ENCODE data around the gene FLYWCH2.
"Not testable (repeated sequence)": the region's sequence is repeated elsewhere in the genome, so short reads cannot be mapped to it uniquely, and the experiment has no call there.

DNA sequence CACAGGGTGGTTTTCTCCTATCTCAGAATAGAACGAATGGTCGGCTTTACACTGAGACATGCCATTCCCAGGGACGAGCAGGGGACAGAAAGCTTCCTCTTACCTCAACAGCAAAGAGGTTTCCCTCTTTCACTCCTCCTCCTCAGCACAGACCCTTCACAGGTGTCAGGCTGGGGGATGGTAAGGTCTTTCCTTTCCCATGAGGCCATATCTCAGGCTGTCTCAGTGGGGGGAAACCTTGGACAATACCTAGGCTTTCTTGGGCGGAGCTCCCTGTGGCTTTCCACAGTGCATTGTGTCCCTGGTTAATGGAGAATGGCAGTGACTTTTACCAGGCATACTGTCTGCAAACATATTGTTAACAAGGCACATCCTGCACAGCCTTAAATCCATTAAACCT is 45.1 kb downstream of the FLYWCH2 start:
- TF ChIP-seq ZNF266 (tag by site-specific recombination; IDR thresholded peaks at IDR 0.05; ENCODE audit: low read depth); YY1 (tag by site-specific recombination; IDR thresholded peaks at IDR 0.05); ZBTB44 (tag by site-specific recombination; IDR thresholded peaks at IDR 0.05); CTCF (tag by site-specific recombination; IDR thresholded peaks at IDR 0.05); ZNF501 (tag by site-specific recombination; IDR thresholded peaks at IDR 0.05); ZNF48 (tag by site-specific recombination; IDR thresholded peaks at IDR 0.05); ZNF394 (tag by site-specific recombination; IDR thresholded peaks at IDR 0.05; ENCODE audit: borderline replicate concordance); ZNF677 (tag by site-specific recombination; IDR thresholded peaks at IDR 0.05); ZBTB7A (tag by site-specific recombination; IDR thresholded peaks at IDR 0.05; ENCODE audit: low read depth); ZNF280C (tag by site-specific recombination; IDR thresholded peaks at IDR 0.05): not testable (repeated sequence)
- TF ChIP-seq, protein P1, sequence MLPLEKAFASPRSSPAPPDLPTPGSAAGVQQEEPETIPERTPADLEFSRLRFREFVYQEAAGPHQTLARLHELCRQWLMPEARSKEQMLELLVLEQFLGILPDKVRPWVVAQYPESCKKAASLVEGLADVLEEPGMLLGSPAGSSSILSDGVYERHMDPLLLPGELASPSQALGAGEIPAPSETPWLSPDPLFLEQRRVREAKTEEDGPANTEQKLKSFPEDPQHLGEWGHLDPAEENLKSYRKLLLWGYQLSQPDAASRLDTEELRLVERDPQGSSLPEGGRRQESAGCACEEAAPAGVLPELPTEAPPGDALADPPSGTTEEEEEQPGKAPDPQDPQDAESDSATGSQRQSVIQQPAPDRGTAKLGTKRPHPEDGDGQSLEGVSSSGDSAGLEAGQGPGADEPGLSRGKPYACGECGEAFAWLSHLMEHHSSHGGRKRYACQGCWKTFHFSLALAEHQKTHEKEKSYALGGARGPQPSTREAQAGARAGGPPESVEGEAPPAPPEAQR (tag by site-specific recombination; IDR thresholded peaks at IDR 0.05): not testable (repeated sequence)
- TF ChIP-seq, protein P2, sequence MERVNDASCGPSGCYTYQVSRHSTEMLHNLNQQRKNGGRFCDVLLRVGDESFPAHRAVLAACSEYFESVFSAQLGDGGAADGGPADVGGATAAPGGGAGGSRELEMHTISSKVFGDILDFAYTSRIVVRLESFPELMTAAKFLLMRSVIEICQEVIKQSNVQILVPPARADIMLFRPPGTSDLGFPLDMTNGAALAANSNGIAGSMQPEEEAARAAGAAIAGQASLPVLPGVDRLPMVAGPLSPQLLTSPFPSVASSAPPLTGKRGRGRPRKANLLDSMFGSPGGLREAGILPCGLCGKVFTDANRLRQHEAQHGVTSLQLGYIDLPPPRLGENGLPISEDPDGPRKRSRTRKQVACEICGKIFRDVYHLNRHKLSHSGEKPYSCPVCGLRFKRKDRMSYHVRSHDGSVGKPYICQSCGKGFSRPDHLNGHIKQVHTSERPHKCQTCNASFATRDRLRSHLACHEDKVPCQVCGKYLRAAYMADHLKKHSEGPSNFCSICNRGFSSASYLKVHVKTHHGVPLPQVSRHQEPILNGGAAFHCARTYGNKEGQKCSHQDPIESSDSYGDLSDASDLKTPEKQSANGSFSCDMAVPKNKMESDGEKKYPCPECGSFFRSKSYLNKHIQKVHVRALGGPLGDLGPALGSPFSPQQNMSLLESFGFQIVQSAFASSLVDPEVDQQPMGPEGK (tag by site-specific recombination; IDR thresholded peaks at IDR 0.05): not testable (repeated sequence)
- TF ChIP-seq, protein P3, sequence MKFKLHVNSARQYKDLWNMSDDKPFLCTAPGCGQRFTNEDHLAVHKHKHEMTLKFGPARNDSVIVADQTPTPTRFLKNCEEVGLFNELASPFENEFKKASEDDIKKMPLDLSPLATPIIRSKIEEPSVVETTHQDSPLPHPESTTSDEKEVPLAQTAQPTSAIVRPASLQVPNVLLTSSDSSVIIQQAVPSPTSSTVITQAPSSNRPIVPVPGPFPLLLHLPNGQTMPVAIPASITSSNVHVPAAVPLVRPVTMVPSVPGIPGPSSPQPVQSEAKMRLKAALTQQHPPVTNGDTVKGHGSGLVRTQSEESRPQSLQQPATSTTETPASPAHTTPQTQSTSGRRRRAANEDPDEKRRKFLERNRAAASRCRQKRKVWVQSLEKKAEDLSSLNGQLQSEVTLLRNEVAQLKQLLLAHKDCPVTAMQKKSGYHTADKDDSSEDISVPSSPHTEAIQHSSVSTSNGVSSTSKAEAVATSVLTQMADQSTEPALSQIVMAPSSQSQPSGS (tag by site-specific recombination; IDR thresholded peaks at IDR 0.05; ENCODE audit: low read depth): not testable (repeated sequence)
- TF ChIP-seq, protein P4, sequence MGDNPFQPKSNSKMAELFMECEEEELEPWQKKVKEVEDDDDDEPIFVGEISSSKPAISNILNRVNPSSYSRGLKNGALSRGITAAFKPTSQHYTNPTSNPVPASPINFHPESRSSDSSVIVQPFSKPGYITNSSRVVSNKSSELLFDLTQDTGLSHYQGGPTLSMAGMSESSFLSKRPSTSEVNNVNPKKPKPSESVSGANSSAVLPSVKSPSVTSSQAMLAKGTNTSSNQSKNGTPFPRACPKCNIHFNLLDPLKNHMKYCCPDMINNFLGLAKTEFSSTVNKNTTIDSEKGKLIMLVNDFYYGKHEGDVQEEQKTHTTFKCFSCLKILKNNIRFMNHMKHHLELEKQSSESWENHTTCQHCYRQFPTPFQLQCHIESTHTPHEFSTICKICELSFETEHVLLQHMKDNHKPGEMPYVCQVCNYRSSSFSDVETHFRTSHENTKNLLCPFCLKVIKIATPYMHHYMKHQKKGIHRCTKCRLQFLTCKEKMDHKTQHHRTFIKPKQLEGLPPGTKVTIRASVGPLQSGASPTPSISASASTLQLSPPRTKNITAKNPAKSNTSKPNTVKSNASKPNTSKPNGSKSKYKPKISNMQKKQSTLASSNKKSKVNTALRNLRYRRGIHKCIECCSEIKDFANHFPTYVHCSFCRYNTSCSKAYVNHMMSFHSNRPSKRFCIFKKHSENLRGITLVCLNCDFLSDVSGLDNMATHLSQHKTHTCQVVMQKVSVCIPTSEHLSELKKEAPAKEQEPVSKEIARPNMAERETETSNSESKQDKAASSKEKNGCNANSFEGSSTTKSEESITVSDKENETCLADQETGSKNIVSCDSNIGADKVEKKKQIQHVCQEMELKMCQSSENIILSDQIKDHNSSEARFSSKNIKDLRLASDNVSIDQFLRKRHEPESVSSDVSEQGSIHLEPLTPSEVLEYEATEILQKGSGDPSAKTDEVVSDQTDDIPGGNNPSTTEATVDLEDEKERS (tag by site-specific recombination; IDR thresholded peaks at IDR 0.05): not testable (repeated sequence)

All from HEK293 (cell line).